ENCODE results near the gene RAB27A. TPM values are rescaled to one million over a fixed set of nuclear protein-coding genes. Genes with fewer than 3 reads are reported as not detected.

The RAB27A gene
- total and polyA plus RNA-seq, 9 of the 15 experiments (the other 6 are each of a cell fraction or from before 2014, with no cell fraction given): 31.5 to 171 (median 80.4) TPM

- H3K27me3 ChIP-seq (ENCODE audit: control insufficient read depth in 2 of 2, insufficient read depth in 2 of 2, low read length in 2 of 2): no peaks in the 10 kb centered on the region
- H3K4me3 ChIP-seq: no peak overlapping the region
- ChIA-PET POLR2A (interaction anchor here (0.6 to 2.5 kb wide), 2 partner anchors 11 to 52 kb away, joined by 3 to 9 read pairs; partner anchors contain the start of gene RSL24D1), CTCF (ENCODE audit: low intra/inter-chr PET ratio) (no interaction called here)
- intact Hi-C loops (cut with micrococcal nuclease) (no loop called here), in situ Hi-C loops (cut with MboI) (no loop called here)
- no peak overlapping the region for H3K9ac ChIP-seq (ENCODE audit: insufficient read depth in 1 of 2, low read depth in 2 of 2, low read length in 2 of 2)
- 13% methylated on average over 1 of the region's 1 CpG for WGBS (ENCODE audit: insufficient coverage, low coverage, missing lambda C conversion rate)
- H3K36me3 ChIP-seq (ENCODE audit: control insufficient read depth, insufficient read depth, low read length): peaks cover 33% of the 10 kb centered on the region
- ATAC-seq (no peak), DNase-seq (ENCODE audit: extremely low read depth in 1 of 4, low spot score in 3 of 4) (no peak), FAIRE-seq (no peak)
- H3K79me2 ChIP-seq (ENCODE audit: control insufficient read depth, insufficient read depth, low read length): peaks cover 69% of the 10 kb centered on the region
- H3K9me1 ChIP-seq (ENCODE audit: control insufficient read depth, insufficient read depth, low read length): no peaks in the 10 kb centered on the region
- no peak overlapping the region for H2AFZ ChIP-seq (ENCODE audit: low read depth, low read length)
- BruUV-seq (replicated peaks): no TSS peak
- no peak overlapping the region for H3K27ac ChIP-seq (ENCODE audit: extremely low read depth, low read depth, low read length)
- H4K20me1 ChIP-seq (replicated peaks; ENCODE audit: control insufficient read depth, insufficient read depth, low read length): no peaks in the 10 kb centered on the region
- no peaks in the 10 kb centered on the region for H3K9me3 ChIP-seq (replicated peaks; ENCODE audit: control insufficient read depth, insufficient read depth, low read depth, low read length)
- peaks cover 8 to 38% of the 10 kb centered on the region in 2 experiments; a peak in 3 of 5 replicates for H3K4me1 ChIP-seq (replicated peaks in 1 of 2; ENCODE audit: control insufficient read depth in 2 of 2, insufficient read depth in 2 of 2, low read length in 2 of 2)
- H3K4me2 ChIP-seq (ENCODE audit: insufficient read depth, low read length): no peak overlapping the region
- TF ChIP-seq NUFIP1 (IDR thresholded peaks at IDR 0.05; ENCODE audit: partially characterized antibody) (no peak), EP300 (IDR thresholded peaks at IDR 0.05; ENCODE audit: low read length) (no peak), CTBP1 (IDR thresholded peaks at IDR 0.05; ENCODE audit: borderline replicate concordance) (no peak), NFYB (IDR thresholded peaks at IDR 0.05; ENCODE audit: extremely low read depth, insufficient read length) (no peak), ERF (CRISPR knock-in tag; IDR thresholded peaks at IDR 0.05) (no peak), AFF4 (CRISPR knock-in tag; IDR thresholded peaks at IDR 0.05) (no peak), MAFG (tag; conservative IDR thresholded peaks at IDR 0.05) (no peak), STAT5B (CRISPR knock-in tag; IDR thresholded peaks at IDR 0.05) (no peak), FOSL1 (tag; conservative IDR thresholded peaks at IDR 0.05) (no peak), KDM4B (IDR thresholded peaks at IDR 0.05; ENCODE audit: borderline replicate concordance in 2 of 2, low read depth in 1 of 2) (no peak), PHB2 (IDR thresholded peaks at IDR 0.05; ENCODE audit: low read depth) (no peak)
Measured at GRCh38 chr15:55248895-55249294, 40.7 kb downstream of the RAB27A start.
